K562 treated with DMSO at 1 percent for 48 hours (cell line): ENCODE measurements around the gene SLC26A11. TPM values are rescaled to one million over a fixed set of nuclear protein-coding genes. Genes with fewer than 3 reads are reported as not detected.

Experiments
- total RNA-seq: library from RNA; unstranded; fragments of 300-600 nt; gene quantifications from 2 replicates; pipeline ENCODE4 v1.2.3, GENCODE V29; 2022; ENCODE audit warnings: low replicate concordance; ENCODE audit errors: extremely low read depth

SLC26A11 gene
- not detected in 2 replicates for total RNA-seq

GRCh38 chr17:80220054-80220735 lies at the start of gene SLC26A11, which contains the start of gene SGSH:
Gene SLC26A11, plus strand, starts transcription at chr17:80220427. Its CDS starts 1,134 bp downstream, at chr17:80221561.
Gene SGSH, minus strand, starts transcription at chr17:80220333. Its CDS starts 20 bp downstream, at chr17:80220313.

GRCh38 chr17:80260791-80261158 lies 40.5 kb downstream of the SLC26A11 start, which contains the start of gene RNF213:
Gene RNF213, plus strand, starts transcription at chr17:80260852. Its CDS starts 2,830 bp downstream, at chr17:80263682.

Other genes starting within 250 kb of the SLC26A11 start
- gene TBC1D16, start 184.6 kb upstream of the SLC26A11 start, total RNA-seq: not detected in 2 replicates
- not detected in 2 replicates for gene CCDC40, start 183.8 kb upstream of the SLC26A11 start, total RNA-seq
- not detected in 2 replicates for gene GAA, start 118.8 kb upstream of the SLC26A11 start, total RNA-seq
- not detected in 2 replicates for gene EIF4A3, start 73.3 kb upstream of the SLC26A11 start, total RNA-seq
- gene CARD14, start 50.4 kb upstream of the SLC26A11 start, total RNA-seq: not detected in 2 replicates
- not detected in 2 replicates for gene SGSH, start 94 bp upstream of the SLC26A11 start, total RNA-seq
- 85.7 TPM in 1 of 2 replicates, not detected in the other for gene RNF213, start 40.4 kb downstream of the SLC26A11 start, total RNA-seq
- gene ENDOV, start 194.7 kb downstream of the SLC26A11 start, total RNA-seq: not detected in 2 replicates